ENCODE results near the gene CAPZA1. TPM values are rescaled to one million over a fixed set of nuclear protein-coding genes. Genes with fewer than 3 reads are reported as not detected.

The CAPZA1 gene
- total RNA-seq, 1 experiment from 2014 or later, result 171 TPM

- intact Hi-C loops (cut with micrococcal nuclease; ENCODE audit: unreplicated experiment), result no loop called here
- H3K9me3 ChIP-seq (ENCODE audit: low read depth, low read length, poor library complexity, severe bottlenecking), result no peaks in the 10 kb centered on the region
Measured at GRCh38 chr1:112700290-112701226, 80.9 kb downstream of the CAPZA1 start.

DNA sequence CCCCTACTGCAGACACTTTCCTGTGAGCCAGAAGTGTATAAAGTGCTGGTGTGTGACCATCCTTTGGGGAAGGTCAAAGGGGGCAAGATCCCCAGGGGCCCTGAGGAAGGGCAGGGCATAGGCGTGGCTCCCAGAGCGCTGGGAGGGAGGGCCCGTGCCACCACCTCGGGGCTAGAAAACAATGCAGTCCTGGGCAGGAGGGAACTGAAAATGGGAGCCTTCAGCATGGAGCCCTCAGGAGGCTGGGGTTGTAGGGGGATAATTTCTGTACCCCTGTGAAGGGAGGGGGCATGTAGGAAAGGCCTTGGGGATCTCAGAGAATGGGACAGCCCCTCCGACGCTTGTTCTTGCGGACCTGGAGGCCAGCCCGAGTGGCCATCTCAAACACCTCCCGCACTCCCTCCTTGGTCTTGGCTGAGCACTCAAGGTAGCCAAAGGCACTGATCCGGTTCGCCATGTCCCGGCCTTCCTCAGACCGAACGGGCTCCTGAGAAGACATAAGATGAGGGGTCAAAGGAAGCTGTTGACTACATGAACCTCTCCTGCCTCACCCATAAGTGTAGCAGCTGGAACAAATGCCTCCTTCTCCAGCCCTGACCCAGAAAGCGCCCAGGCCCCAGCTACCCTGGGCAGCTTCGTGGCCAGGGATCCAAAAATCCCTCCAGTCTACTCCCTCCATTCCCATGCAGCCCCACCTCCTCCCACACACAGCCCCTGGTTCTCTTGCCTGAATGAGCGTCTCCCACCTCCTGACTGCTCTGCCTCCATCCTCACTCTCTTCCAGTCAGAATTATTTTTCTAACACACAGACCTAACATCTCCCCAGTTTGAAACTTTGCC lies 81.8 kb downstream of the CAPZA1 start:
- no peaks in the 10 kb centered on the region for H3K9me3 ChIP-seq (ENCODE audit: low read depth, low read length, poor library complexity, severe bottlenecking)
- intact Hi-C loops (cut with micrococcal nuclease; ENCODE audit: unreplicated experiment), result no loop called here

More at GRCh38 chr1:112700290-112701226, 80.9 kb downstream of the CAPZA1 start:
- H3K4me1 ChIP-seq (ENCODE audit: insufficient read depth, low read length, poor library complexity, severe bottlenecking), result peaks cover 36% of the 10 kb centered on the region
- ChIA-PET POLR2A (ENCODE audit: low non-redundant PET) (interaction anchor here (0.5 kb wide), 1 partner anchor 217 kb away, joined by 10 read pairs; no protein-coding TSS in a partner anchor), CTCF (interaction anchor here (0.5 to 1.2 kb wide), 2 partner anchors 290 to 310 kb away, joined by 3 read pairs; no protein-coding TSS in a partner anchor)
- H3K36me3 ChIP-seq (ENCODE audit: insufficient read depth, low read length, poor library complexity, severe bottlenecking), result peaks cover 43% of the 10 kb centered on the region
- no TSS peak for BruUV-seq (replicated peaks)
- no peak overlapping the region for H3K4me3 ChIP-seq (ENCODE audit: low read depth, low read length, poor library complexity, severe bottlenecking)
- DNase-seq (ENCODE audit: low spot score), result peak; percentile 94
- TF ChIP-seq, protein P1, sequence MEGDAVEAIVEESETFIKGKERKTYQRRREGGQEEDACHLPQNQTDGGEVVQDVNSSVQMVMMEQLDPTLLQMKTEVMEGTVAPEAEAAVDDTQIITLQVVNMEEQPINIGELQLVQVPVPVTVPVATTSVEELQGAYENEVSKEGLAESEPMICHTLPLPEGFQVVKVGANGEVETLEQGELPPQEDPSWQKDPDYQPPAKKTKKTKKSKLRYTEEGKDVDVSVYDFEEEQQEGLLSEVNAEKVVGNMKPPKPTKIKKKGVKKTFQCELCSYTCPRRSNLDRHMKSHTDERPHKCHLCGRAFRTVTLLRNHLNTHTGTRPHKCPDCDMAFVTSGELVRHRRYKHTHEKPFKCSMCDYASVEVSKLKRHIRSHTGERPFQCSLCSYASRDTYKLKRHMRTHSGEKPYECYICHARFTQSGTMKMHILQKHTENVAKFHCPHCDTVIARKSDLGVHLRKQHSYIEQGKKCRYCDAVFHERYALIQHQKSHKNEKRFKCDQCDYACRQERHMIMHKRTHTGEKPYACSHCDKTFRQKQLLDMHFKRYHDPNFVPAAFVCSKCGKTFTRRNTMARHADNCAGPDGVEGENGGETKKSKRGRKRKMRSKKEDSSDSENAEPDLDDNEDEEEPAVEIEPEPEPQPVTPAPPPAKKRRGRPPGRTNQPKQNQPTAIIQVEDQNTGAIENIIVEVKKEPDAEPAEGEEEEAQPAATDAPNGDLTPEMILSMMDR (conservative IDR thresholded peaks at IDR 0.05; ENCODE audit: low read depth, low read length), result no peak
- TF ChIP-seq EZH2 (IDR thresholded peaks at IDR 0.05; ENCODE audit: borderline replicate concordance, low read depth, low read length, poor library complexity, severe bottlenecking), result no peak
- H3K27me3 ChIP-seq (replicated peaks; ENCODE audit: insufficient read depth, low read depth, low read length, poor library complexity), result no peaks in the 10 kb centered on the region
- peak overlapping the region; percentile 78 for H3K27ac ChIP-seq (ENCODE audit: low read depth, low read length, poor library complexity, severe bottlenecking)

DNA sequence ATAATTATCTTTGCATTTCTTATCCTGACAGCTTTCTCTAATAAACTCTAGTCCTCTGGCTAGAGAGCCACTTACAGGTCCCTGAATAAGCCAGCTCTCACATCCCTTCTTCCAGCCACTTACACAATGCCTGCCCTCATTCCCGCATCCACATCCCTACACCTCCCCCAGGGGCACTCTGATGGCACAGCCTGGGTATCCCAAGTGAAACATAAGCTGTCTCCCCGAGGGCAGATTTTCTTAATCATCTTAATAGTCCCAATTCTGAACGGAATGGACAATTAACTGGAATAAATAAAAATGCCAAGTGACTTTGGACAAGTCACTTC lies 82.4 kb downstream of the CAPZA1 start:
- H3K4me1 ChIP-seq (ENCODE audit: insufficient read depth, low read length, poor library complexity, severe bottlenecking), result peaks cover 42% of the 10 kb centered on the region
- no peak for TF ChIP-seq EZH2 (IDR thresholded peaks at IDR 0.05; ENCODE audit: borderline replicate concordance, low read depth, low read length, poor library complexity, severe bottlenecking)
- TF ChIP-seq, protein P1 (conservative IDR thresholded peaks at IDR 0.05; ENCODE audit: low read depth, low read length), result no peak
- ChIA-PET CTCF (no interaction called here), POLR2A (ENCODE audit: low non-redundant PET) (no interaction called here)
- no peaks in the 10 kb centered on the region for H3K9me3 ChIP-seq (ENCODE audit: low read depth, low read length, poor library complexity, severe bottlenecking)
- no TSS peak for BruUV-seq (replicated peaks)
- intact Hi-C loops (cut with micrococcal nuclease; ENCODE audit: unreplicated experiment), result no loop called here
- H3K27me3 ChIP-seq (replicated peaks; ENCODE audit: insufficient read depth, low read depth, low read length, poor library complexity), result no peaks in the 10 kb centered on the region
- H3K27ac ChIP-seq (ENCODE audit: low read depth, low read length, poor library complexity, severe bottlenecking), result peak overlapping the region; percentile 78
- no peak for DNase-seq (ENCODE audit: low spot score)
- H3K36me3 ChIP-seq (ENCODE audit: insufficient read depth, low read length, poor library complexity, severe bottlenecking), result peaks cover 32% of the 10 kb centered on the region
- no peak overlapping the region for H3K4me3 ChIP-seq (ENCODE audit: low read depth, low read length, poor library complexity, severe bottlenecking)

More for the DNA sequence above, 81.8 kb downstream of the CAPZA1 start:
- peaks cover 37% of the 10 kb centered on the region for H3K36me3 ChIP-seq (ENCODE audit: insufficient read depth, low read length, poor library complexity, severe bottlenecking)
- peak overlapping the region; percentile 78 for H3K27ac ChIP-seq (ENCODE audit: low read depth, low read length, poor library complexity, severe bottlenecking)
- TF ChIP-seq EZH2 (IDR thresholded peaks at IDR 0.05; ENCODE audit: borderline replicate concordance, low read depth, low read length, poor library complexity, severe bottlenecking), result no peak
- TF ChIP-seq, protein P1 (conservative IDR thresholded peaks at IDR 0.05; ENCODE audit: low read depth, low read length), result no peak
- ChIA-PET POLR2A (ENCODE audit: low non-redundant PET) (no interaction called here), CTCF (no interaction called here)
- TSS peak; percentile 33 for BruUV-seq (replicated peaks)
- peaks cover 42% of the 10 kb centered on the region for H3K4me1 ChIP-seq (ENCODE audit: insufficient read depth, low read length, poor library complexity, severe bottlenecking)
- no peak overlapping the region for H3K4me3 ChIP-seq (ENCODE audit: low read depth, low read length, poor library complexity, severe bottlenecking)
- no peaks in the 10 kb centered on the region for H3K27me3 ChIP-seq (replicated peaks; ENCODE audit: insufficient read depth, low read depth, low read length, poor library complexity)
- no peak for DNase-seq (ENCODE audit: low spot score)
